ENCODE data around the gene PHACTR4. TPM values are rescaled to one million over a fixed set of nuclear protein-coding genes. Genes with fewer than 3 reads are reported as not detected.
A peak's percentile ranks its signal among the peaks of the same experiment; 100 is the strongest.
"Not testable (repeated sequence)": the region's sequence is repeated elsewhere in the genome, so short reads cannot be mapped to it uniquely, and the experiment has no call there.

The PHACTR4 gene
- polyA plus RNA-seq = 10 to 100 TPM; 32.2 to 52.2 TPM

GRCh38 chr1:28369371-28370238 lies at the start of gene PHACTR4:
PHACTR4 (plus strand) TSS chr1:28369740; CDS start chr1:28407448, 37,708 bp downstream.
- Histone ChIP-seq H3K9me3 (ENCODE audit: control insufficient read depth in 2 of 2, insufficient read depth in 1 of 2, low read depth in 1 of 2, low read length in 1 of 2) (no peaks in the 10 kb centered on the region), H3K27ac (ENCODE audit: low read depth in 2 of 2, low read length in 1 of 2) (peak within 1 kb of the TSS; percentile 93 to 98), H3K4me1 (ENCODE audit: control insufficient read depth in 2 of 2, insufficient read depth in 2 of 2, low read length in 1 of 2) (no peaks in the 10 kb centered on the region), H3K4me3 (ENCODE audit: low read depth in 1 of 2, low read length in 2 of 2) (peak within 1 kb of the TSS; percentile 80 to 99), H3K27me3 (ENCODE audit: control insufficient read depth in 1 of 2, insufficient read depth in 2 of 2, low read length in 2 of 2) (no peaks in the 10 kb centered on the region), H3K36me3 (ENCODE audit: control insufficient read depth in 2 of 2, insufficient read depth in 2 of 2, low read length in 1 of 2) (no peaks in the 10 kb centered on the region)
- 0% methylated on average over 55 to 61 of the region's 61 CpGs for WGBS, 2 donors

- 43 to 58% methylated on average over 3 of the region's 3 CpGs for WGBS, 2 donors
- Histone ChIP-seq H3K27ac (ENCODE audit: low read depth in 2 of 2, low read length in 1 of 2) (no peak overlapping the region), H3K9me3 (ENCODE audit: control insufficient read depth in 2 of 2, insufficient read depth in 1 of 2, low read depth in 1 of 2, low read length in 1 of 2) (no peaks in the 10 kb centered on the region), H3K36me3 (ENCODE audit: control insufficient read depth in 2 of 2, insufficient read depth in 2 of 2, low read length in 1 of 2) (no peaks in the 10 kb centered on the region), H3K4me3 (ENCODE audit: low read depth in 1 of 2, low read length in 2 of 2) (no peak overlapping the region), H3K4me1 (ENCODE audit: control insufficient read depth in 2 of 2, insufficient read depth in 2 of 2, low read length in 1 of 2) (no peaks in the 10 kb centered on the region), H3K27me3 (ENCODE audit: control insufficient read depth in 1 of 2, insufficient read depth in 2 of 2, low read length in 2 of 2) (no peaks in the 10 kb centered on the region)
Measured at GRCh38 chr1:28322194-28322593, 47.3 kb upstream of the PHACTR4 start.

GRCh38 chr1:28323720-28324119 lies 45.8 kb upstream of the PHACTR4 start:
- no peaks in the 10 kb centered on the region for H3K36me3 ChIP-seq (ENCODE audit: control insufficient read depth in 2 of 2, insufficient read depth in 2 of 2, low read length in 1 of 2)
- 39 to 56% methylated on average over 3 of the region's 3 CpGs for WGBS, 2 donors
- no peak overlapping the region for H3K27ac ChIP-seq (ENCODE audit: low read depth in 2 of 2, low read length in 1 of 2)
- H3K4me3 ChIP-seq (ENCODE audit: low read depth in 1 of 2, low read length in 2 of 2) = no peak overlapping the region
- H3K9me3 ChIP-seq (ENCODE audit: control insufficient read depth in 2 of 2, insufficient read depth in 1 of 2, low read depth in 1 of 2, low read length in 1 of 2) = no peaks in the 10 kb centered on the region
- H3K4me1 ChIP-seq (ENCODE audit: control insufficient read depth in 2 of 2, insufficient read depth in 2 of 2, low read length in 1 of 2) = no peaks in the 10 kb centered on the region
- H3K27me3 ChIP-seq (ENCODE audit: control insufficient read depth in 1 of 2, insufficient read depth in 2 of 2, low read length in 2 of 2) = no peaks in the 10 kb centered on the region

GRCh38 chr1:28326515-28326914 lies 43.0 kb upstream of the PHACTR4 start:
- peak overlapping the region in 1 of 2 donors; percentile 22 for H3K27ac ChIP-seq (ENCODE audit: low read depth in 2 of 2, low read length in 1 of 2)
- no peak overlapping the region for H3K4me3 ChIP-seq (ENCODE audit: low read depth in 1 of 2, low read length in 2 of 2)
- no peaks in the 10 kb centered on the region for H3K9me3 ChIP-seq (ENCODE audit: control insufficient read depth in 2 of 2, insufficient read depth in 1 of 2, low read depth in 1 of 2, low read length in 1 of 2)
- peaks cover 0 to 3% of the 10 kb centered on the region in 2 donors for H3K36me3 ChIP-seq (ENCODE audit: control insufficient read depth in 2 of 2, insufficient read depth in 2 of 2, low read length in 1 of 2)
- peaks cover 0 to 3% of the 10 kb centered on the region in 2 donors for H3K4me1 ChIP-seq (ENCODE audit: control insufficient read depth in 2 of 2, insufficient read depth in 2 of 2, low read length in 1 of 2)
- H3K27me3 ChIP-seq (ENCODE audit: control insufficient read depth in 1 of 2, insufficient read depth in 2 of 2, low read length in 2 of 2) = no peaks in the 10 kb centered on the region

GRCh38 chr1:28326984-28327383 lies 42.6 kb upstream of the PHACTR4 start:
- Histone ChIP-seq H3K4me3 (ENCODE audit: low read depth in 1 of 2, low read length in 2 of 2) (no peak overlapping the region), H3K27ac (ENCODE audit: low read depth in 2 of 2, low read length in 1 of 2) (peak overlapping the region; percentile 58 to 60), H3K36me3 (ENCODE audit: control insufficient read depth in 2 of 2, insufficient read depth in 2 of 2, low read length in 1 of 2) (peaks cover 0 to 3% of the 10 kb centered on the region in 2 donors), H3K9me3 (ENCODE audit: control insufficient read depth in 2 of 2, insufficient read depth in 1 of 2, low read depth in 1 of 2, low read length in 1 of 2) (no peaks in the 10 kb centered on the region), H3K27me3 (ENCODE audit: control insufficient read depth in 1 of 2, insufficient read depth in 2 of 2, low read length in 2 of 2) (no peaks in the 10 kb centered on the region), H3K4me1 (ENCODE audit: control insufficient read depth in 2 of 2, insufficient read depth in 2 of 2, low read length in 1 of 2) (peaks cover 0 to 3% of the 10 kb centered on the region in 2 donors)
- WGBS, 2 donors = 72 to 83% methylated on average over 3 of the region's 3 CpGs

- peak overlapping the region in 1 of 2 donors; percentile 58 for H3K27ac ChIP-seq (ENCODE audit: low read depth in 2 of 2, low read length in 1 of 2)
- H3K9me3 ChIP-seq (ENCODE audit: control insufficient read depth in 2 of 2, insufficient read depth in 1 of 2, low read depth in 1 of 2, low read length in 1 of 2) = not testable (repeated sequence)
Measured at GRCh38 chr1:28327431-28327830, 42.1 kb upstream of the PHACTR4 start.

GRCh38 chr1:28328228-28328648 lies 41.3 kb upstream of the PHACTR4 start:
- no peaks in the 10 kb centered on the region for H3K27me3 ChIP-seq (ENCODE audit: control insufficient read depth in 1 of 2, insufficient read depth in 2 of 2, low read length in 2 of 2)
- 65 to 72% methylated on average over 16 of the region's 16 CpGs for WGBS, 2 donors
- H3K27ac ChIP-seq (ENCODE audit: low read depth in 2 of 2, low read length in 1 of 2) = peak overlapping the region in 1 of 2 donors; percentile 40
- peaks cover 0 to 7% of the 10 kb centered on the region in 2 donors for H3K36me3 ChIP-seq (ENCODE audit: control insufficient read depth in 2 of 2, insufficient read depth in 2 of 2, low read length in 1 of 2)
- peak overlapping the region; percentile 14 to 78 for H3K4me3 ChIP-seq (ENCODE audit: low read depth in 1 of 2, low read length in 2 of 2)
- H3K9me3 ChIP-seq (ENCODE audit: control insufficient read depth in 2 of 2, insufficient read depth in 1 of 2, low read depth in 1 of 2, low read length in 1 of 2) = no peaks in the 10 kb centered on the region
- peaks cover 0 to 3% of the 10 kb centered on the region in 2 donors for H3K4me1 ChIP-seq (ENCODE audit: control insufficient read depth in 2 of 2, insufficient read depth in 2 of 2, low read length in 1 of 2)

More at GRCh38 chr1:28327431-28327830, 42.1 kb upstream of the PHACTR4 start:
- not testable (repeated sequence) for H3K4me1 ChIP-seq (ENCODE audit: control insufficient read depth in 2 of 2, insufficient read depth in 2 of 2, low read length in 1 of 2); H3K27me3 ChIP-seq (ENCODE audit: control insufficient read depth in 1 of 2, insufficient read depth in 2 of 2, low read length in 2 of 2); H3K4me3 ChIP-seq (ENCODE audit: low read depth in 1 of 2, low read length in 2 of 2); H3K36me3 ChIP-seq (ENCODE audit: control insufficient read depth in 2 of 2, insufficient read depth in 2 of 2, low read length in 1 of 2)
- 85 to 87% methylated on average over 10 to 11 of the region's 11 CpGs for WGBS, 2 donors

GRCh38 chr1:28329395-28330153 lies 40.0 kb upstream of the PHACTR4 start:
- Histone ChIP-seq H3K27me3 (ENCODE audit: control insufficient read depth in 1 of 2, insufficient read depth in 2 of 2, low read length in 2 of 2) (no peaks in the 10 kb centered on the region), H3K27ac (ENCODE audit: low read depth in 2 of 2, low read length in 1 of 2) (peak overlapping the region; percentile 93 to 95), H3K9me3 (ENCODE audit: control insufficient read depth in 2 of 2, insufficient read depth in 1 of 2, low read depth in 1 of 2, low read length in 1 of 2) (no peaks in the 10 kb centered on the region), H3K4me1 (ENCODE audit: control insufficient read depth in 2 of 2, insufficient read depth in 2 of 2, low read length in 1 of 2) (peaks cover 0 to 3% of the 10 kb centered on the region in 2 donors), H3K36me3 (ENCODE audit: control insufficient read depth in 2 of 2, insufficient read depth in 2 of 2, low read length in 1 of 2) (peaks cover 3 to 11% of the 10 kb centered on the region in 2 donors), H3K4me3 (ENCODE audit: low read depth in 1 of 2, low read length in 2 of 2) (peak overlapping the region; percentile 63 to 78)
- whole genome bisulfite sequencing, 2 donors = 37% methylated on average over 29 of the region's 29 CpGs

- H3K27ac ChIP-seq (ENCODE audit: low read depth in 2 of 2, low read length in 1 of 2) = no peak overlapping the region
- WGBS, 2 donors = 96 to 98% methylated on average over 3 of the region's 3 CpGs
- no peaks in the 10 kb centered on the region for H3K27me3 ChIP-seq (ENCODE audit: control insufficient read depth in 1 of 2, insufficient read depth in 2 of 2, low read length in 2 of 2)
- no peaks in the 10 kb centered on the region for H3K4me1 ChIP-seq (ENCODE audit: control insufficient read depth in 2 of 2, insufficient read depth in 2 of 2, low read length in 1 of 2)
- no peaks in the 10 kb centered on the region for H3K9me3 ChIP-seq (ENCODE audit: control insufficient read depth in 2 of 2, insufficient read depth in 1 of 2, low read depth in 1 of 2, low read length in 1 of 2)
- no peak overlapping the region for H3K4me3 ChIP-seq (ENCODE audit: low read depth in 1 of 2, low read length in 2 of 2)
- peaks cover 5 to 6% of the 10 kb centered on the region in 2 donors for H3K36me3 ChIP-seq (ENCODE audit: control insufficient read depth in 2 of 2, insufficient read depth in 2 of 2, low read length in 1 of 2)
Measured at GRCh38 chr1:28338897-28339296, 30.6 kb upstream of the PHACTR4 start.
